ENCODE data around the gene GGTLC1.

Gene GGTLC1

DNA sequence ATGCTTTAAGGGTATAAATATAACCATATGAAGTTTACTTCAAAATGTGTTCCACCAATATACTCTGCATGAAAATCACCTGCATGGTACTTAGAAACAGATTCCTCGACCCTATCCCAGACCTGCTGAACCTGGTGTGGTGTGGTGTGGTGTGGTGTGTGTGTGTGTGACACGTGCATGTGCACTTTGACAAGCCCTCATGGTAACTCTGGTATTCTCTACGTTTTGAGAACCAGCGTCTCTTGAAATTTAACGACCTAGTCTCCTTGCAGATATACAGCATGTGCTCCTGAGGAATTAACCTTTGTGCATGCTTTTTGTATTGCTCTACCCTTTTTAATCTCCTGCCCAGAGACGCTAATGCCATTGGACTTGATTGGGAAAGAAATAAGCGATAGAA is 29.5 kb downstream of the GGTLC1 start:
- DNase-seq = no peak

GRCh38 chr20:23955896-23956295 is 32.7 kb downstream of the GGTLC1 start:
- DNase-seq = no peak

- no peak for DNase-seq
Observed at GRCh38 chr20:23954008-23954745, 34.4 kb downstream of the GGTLC1 start.

GRCh38 chr20:23946206-23946605 is 42.4 kb downstream of the GGTLC1 start:
- no peak for DNase-seq

DNA sequence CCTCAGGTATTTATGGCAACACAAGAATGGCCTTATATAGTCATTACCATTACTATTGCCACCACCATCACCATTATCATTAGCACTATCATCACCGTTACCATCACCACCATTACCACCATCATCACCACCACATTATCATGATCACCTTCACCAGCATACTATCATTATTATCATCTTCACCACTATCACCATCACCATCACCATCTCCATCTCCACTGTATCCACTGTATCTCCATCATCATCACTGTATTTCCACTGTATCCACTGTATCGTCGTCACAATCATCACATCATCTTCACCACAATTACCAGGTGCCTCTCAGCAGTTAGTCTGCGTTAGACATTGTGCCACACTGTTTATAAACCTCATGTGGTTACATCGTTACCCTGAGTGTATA is 45.3 kb downstream of the GGTLC1 start:
- no peak for DNase-seq

- no peak for DNase-seq
Observed at GRCh38 chr20:23939641-23940040, 48.9 kb downstream of the GGTLC1 start.

- no peak for DNase-seq
Observed at GRCh38 chr20:23939063-23939462, 49.5 kb downstream of the GGTLC1 start.

- DNase-seq = no peak
Observed at GRCh38 chr20:23938118-23938438, 50.5 kb downstream of the GGTLC1 start.

DNA sequence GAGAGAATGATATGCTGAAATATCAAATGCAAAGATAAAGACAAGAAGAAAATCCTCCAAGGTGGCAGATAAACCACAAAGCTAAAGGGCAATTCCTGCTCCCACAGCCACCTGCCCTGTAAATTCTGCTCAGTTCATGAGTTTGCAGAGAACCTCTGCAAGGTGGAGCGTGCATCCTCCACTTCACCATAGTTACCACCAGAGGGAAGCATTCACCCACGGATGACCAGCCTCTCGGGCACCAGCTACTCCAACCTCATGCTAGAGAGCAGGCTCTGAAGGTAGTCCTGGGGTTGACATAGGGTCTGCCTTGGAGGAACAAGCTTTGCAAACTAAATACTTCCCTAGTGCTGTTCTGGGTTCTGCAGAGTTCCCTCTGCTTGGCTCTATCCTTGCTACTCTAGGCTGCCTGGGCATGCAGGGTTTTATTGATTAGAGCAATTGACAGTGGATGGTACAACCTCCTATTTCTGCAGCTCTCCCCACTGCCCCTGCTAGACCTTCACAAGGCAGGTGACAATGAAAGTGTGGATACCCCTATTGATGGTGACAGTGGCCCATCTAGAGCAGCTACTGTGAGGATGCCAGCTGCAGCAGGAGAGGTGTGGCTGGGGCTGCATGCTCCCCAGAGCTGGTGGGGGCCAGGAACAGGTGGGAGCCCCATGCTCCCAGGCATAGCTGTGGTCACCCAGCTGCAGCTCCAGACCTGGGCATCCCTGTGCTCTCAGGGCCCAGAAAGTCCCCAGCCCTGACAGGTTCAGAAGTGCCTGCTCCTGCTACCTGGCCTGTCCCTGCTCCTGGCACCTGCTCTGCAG is 51.1 kb downstream of the GGTLC1 start:
- peak; percentile 65 for DNase-seq
